ENCODE results near the gene GCLC. TPM values are rescaled to one million over a fixed set of nuclear protein-coding genes. Genes with fewer than 3 reads are reported as not detected.

The GCLC gene
- total and polyA plus RNA-seq, 9 of the 15 experiments (the other 6 are each of a cell fraction or from before 2014, with no cell fraction given), result 3.9 to 20.0 (median 9.4) TPM

DNA sequence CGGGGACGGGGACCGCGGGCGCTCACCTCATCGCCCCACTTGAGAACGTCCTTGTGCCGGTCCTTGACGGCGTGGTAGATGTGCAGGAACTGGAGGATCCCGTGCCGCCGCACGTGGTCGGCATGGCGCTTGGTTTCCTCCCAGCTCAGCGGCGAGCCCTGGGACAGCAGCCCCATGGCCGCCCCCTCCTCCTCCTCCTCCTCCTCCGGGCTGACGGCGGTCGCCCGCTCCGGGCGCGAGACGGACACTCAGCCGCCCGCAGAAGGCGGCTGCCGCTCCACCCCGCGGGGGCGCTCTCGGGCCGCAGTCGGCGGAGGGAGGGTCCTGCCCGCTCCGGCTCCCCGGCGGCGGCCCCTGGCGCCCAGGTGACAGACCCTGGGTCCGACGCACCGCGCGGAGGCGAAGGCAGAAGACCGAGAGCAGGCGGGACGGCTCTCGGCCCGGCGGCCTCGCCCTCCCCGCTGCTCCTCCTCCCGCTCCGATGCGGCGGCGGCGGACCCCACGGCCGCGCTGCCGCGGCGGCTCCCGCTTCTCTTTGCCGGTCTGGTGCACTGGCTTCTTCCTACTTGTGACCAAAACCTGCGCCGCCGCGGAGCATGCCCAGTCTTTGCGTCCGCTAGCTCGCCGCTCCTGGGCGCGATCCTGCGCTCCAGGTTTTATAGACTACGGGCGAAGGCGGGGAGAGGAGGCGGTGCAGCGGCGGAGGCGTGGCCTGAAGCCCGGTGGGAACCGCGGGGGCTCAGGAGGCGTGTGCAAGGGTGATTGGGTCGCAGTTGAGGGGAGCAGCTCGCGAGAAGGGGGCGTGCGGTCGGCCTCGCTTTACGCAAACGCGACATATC lies at the start of gene GCLC (continued):
- TF ChIP-seq ZNF318 (IDR thresholded peaks at IDR 0.05; ENCODE audit: borderline replicate concordance in 1 of 2, low read depth in 1 of 2) (no peak), POLR2AphosphoS2 (IDR thresholded peaks at IDR 0.05; ENCODE audit: low read length) (no peak), RB1 (IDR thresholded peaks at IDR 0.05; ENCODE audit: low read depth) (peak; percentile 89), CSDE1 (IDR thresholded peaks at IDR 0.05) (no peak), NBN (IDR thresholded peaks at IDR 0.05; ENCODE audit: low read depth) (0 out of 2 replicates have a peak, but pooled peaks have one; percentile 30), ZNF644 (tag; IDR thresholded peaks at IDR 0.05; ENCODE audit: low read depth) (no peak), ELF2 (CRISPR knock-in tag; IDR thresholded peaks at IDR 0.05) (peak; percentile 79), MAZ (CRISPR knock-in tag; conservative IDR thresholded peaks at IDR 0.05 in 1 of 2, IDR thresholded peaks at IDR 0.05 in 1 of 2) (peak; percentile 92 to 97), ZSCAN29 (IDR thresholded peaks at IDR 0.05) (no peak), GABPB2 (CRISPR knock-in tag; conservative IDR thresholded peaks at IDR 0.05) (no peak), USF2 (CRISPR knock-in tag; IDR thresholded peaks at IDR 0.05) (no peak; the same call in 1 of the 2 replicates), SMARCA5 (IDR thresholded peaks at IDR 0.05) (no peak), ARID3B (CRISPR knock-in tag; IDR thresholded peaks at IDR 0.05; ENCODE audit: borderline replicate concordance) (no peak), SMAD3 (CRISPR knock-in tag; conservative IDR thresholded peaks at IDR 0.05) (no peak)
- TF ChIP-seq, protein P1, sequence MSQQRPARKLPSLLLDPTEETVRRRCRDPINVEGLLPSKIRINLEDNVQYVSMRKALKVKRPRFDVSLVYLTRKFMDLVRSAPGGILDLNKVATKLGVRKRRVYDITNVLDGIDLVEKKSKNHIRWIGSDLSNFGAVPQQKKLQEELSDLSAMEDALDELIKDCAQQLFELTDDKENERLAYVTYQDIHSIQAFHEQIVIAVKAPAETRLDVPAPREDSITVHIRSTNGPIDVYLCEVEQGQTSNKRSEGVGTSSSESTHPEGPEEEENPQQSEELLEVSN (IDR thresholded peaks at IDR 0.05; ENCODE audit: borderline replicate concordance in 1 of 2, extremely low read depth in 1 of 2, insufficient read depth in 1 of 2, insufficient read length in 1 of 2, low read depth in 1 of 2, low read length in 1 of 2, poor library complexity in 1 of 2, severe bottlenecking in 1 of 2), result peak; percentile 64 to 67

Measured in K562 (cell line).